ENCODE measurements around the gene GFY.

Gene GFY

GRCh38 chr19:49425178-49425577, at the start of gene GFY:
Gene GFY (plus strand): TSS chr19:49425388. CDS start chr19:49426431, 1,043 bp downstream.
- DNase-seq = no peak

GRCh38 chr19:49378512-49378911, 46.7 kb upstream of the GFY start:
- no peak for DNase-seq

GRCh38 chr19:49380391-49380790, 44.8 kb upstream of the GFY start:
- no peak for DNase-seq

GRCh38 chr19:49382639-49383038, 42.5 kb upstream of the GFY start:
- DNase-seq = no peak

- no peak for DNase-seq
These were observed 41.6 kb upstream of the GFY start for GRCh38 chr19:49383599-49383998.

GRCh38 chr19:49387936-49388372, 37.2 kb upstream of the GFY start, which contains the start of gene KASH5:
Gene KASH5 (plus strand): TSS chr19:49388249. CDS start chr19:49390884, 2,635 bp downstream.
- peak; percentile 82 to 84 (median 83) for DNase-seq

- DNase-seq = no peak
These were observed 35.8 kb upstream of the GFY start for GRCh38 chr19:49389406-49389805.

- DNase-seq = no peak
These were observed 34.9 kb upstream of the GFY start for GRCh38 chr19:49390131-49390928.

- DNase-seq = no peak
These were observed 34.2 kb upstream of the GFY start for GRCh38 chr19:49390929-49391359.

- DNase-seq = peak; percentile 77 to 88 (median 84)
These were observed 33.4 kb upstream of the GFY start for GRCh38 chr19:49391581-49392399.

GRCh38 chr19:49393881-49394280, 31.3 kb upstream of the GFY start:
- DNase-seq = no peak

GRCh38 chr19:49395581-49396407, 29.4 kb upstream of the GFY start:
- no peak for DNase-seq

GRCh38 chr19:49396738-49397505, 28.3 kb upstream of the GFY start:
- no peak for DNase-seq

- DNase-seq = no peak
These were observed 27.1 kb upstream of the GFY start for GRCh38 chr19:49398001-49398615.

GRCh38 chr19:49398931-49399330, 26.3 kb upstream of the GFY start:
- DNase-seq = no peak

GRCh38 chr19:49400029-49400428, 25.2 kb upstream of the GFY start:
- DNase-seq = no peak

- no peak for DNase-seq
These were observed 21.6 kb upstream of the GFY start for GRCh38 chr19:49403404-49404187.

- DNase-seq = no peak
These were observed 18.1 kb upstream of the GFY start for GRCh38 chr19:49407079-49407478.

GRCh38 chr19:49407482-49408015, 17.6 kb upstream of the GFY start:
- no peak for DNase-seq

GRCh38 chr19:49408816-49409440, 16.3 kb upstream of the GFY start:
- DNase-seq = peak; percentile 73 to 76 (median 74)
